Measurements from ENCODE around the gene MROH7. TPM values are rescaled to one million over a fixed set of nuclear protein-coding genes. Genes with fewer than 3 reads are reported as not detected.

The MROH7 gene
- total RNA-seq, 1 donor from 2014 or later, result 3.6 TPM

GRCh38 chr1:54711536-54711935 is 70.0 kb downstream of the MROH7 start:
- Histone ChIP-seq H3K36me3 (no peaks in the 10 kb centered on the region), H3K27me3 (no peaks in the 10 kb centered on the region), H3K4me1 (peaks cover 4% of the 10 kb centered on the region), H3K4me3 (no peak overlapping the region), H3K27ac (no peak overlapping the region), H3K9me3 (no peaks in the 10 kb centered on the region)
- ATAC-seq (no peak), DNase-seq (no peak)
- intact Hi-C loops (cut with DNase I), result no loop called here
- TF ChIP-seq CTCF (IDR thresholded peaks at IDR 0.05), result no peak

GRCh38 chr1:54714881-54715492 is 73.4 kb downstream of the MROH7 start:
- H3K27me3 ChIP-seq, result no peaks in the 10 kb centered on the region
- H3K27ac ChIP-seq, result peak overlapping the region; percentile 84
- DNase-seq (no peak), ATAC-seq (no peak)
- no peaks in the 10 kb centered on the region for H3K9me3 ChIP-seq
- H3K4me3 ChIP-seq, result peak overlapping the region; percentile 89
- peaks cover 9% of the 10 kb centered on the region for H3K4me1 ChIP-seq
- intact Hi-C loops (cut with DNase I), result no loop called here
- TF ChIP-seq CTCF (IDR thresholded peaks at IDR 0.05), result no peak
- peaks cover 25% of the 10 kb centered on the region for H3K36me3 ChIP-seq

- H3K9me3 ChIP-seq, result no peaks in the 10 kb centered on the region
- peak; percentile 100 for ATAC-seq
- DNase-seq, result peak; percentile 93
- H3K4me1 ChIP-seq, result peaks cover 9% of the 10 kb centered on the region
- H3K4me3 ChIP-seq, result peak within 1 kb of the TSS; percentile 89
- intact Hi-C loops (cut with DNase I), result no loop called here
- no peaks in the 10 kb centered on the region for H3K27me3 ChIP-seq
- no peak for TF ChIP-seq CTCF (IDR thresholded peaks at IDR 0.05)
- peaks cover 32% of the 10 kb centered on the region for H3K36me3 ChIP-seq
- peak within 1 kb of the TSS; percentile 84 for H3K27ac ChIP-seq
Measured at GRCh38 chr1:54715493-54716298, 74.1 kb downstream of the MROH7 start, which contains the start of gene TTC4. TTC4 (plus strand) TSS chr1:54715861; CDS start chr1:54715909, 48 bp downstream.

GRCh38 chr1:54716299-54717047 is 74.9 kb downstream of the MROH7 start:
- Histone ChIP-seq H3K36me3 (peaks cover 40% of the 10 kb centered on the region), H3K27ac (peak overlapping the region; percentile 84)
- ATAC-seq, result no peak

More at GRCh38 chr1:54716299-54717047, 74.9 kb downstream of the MROH7 start:
- Histone ChIP-seq H3K4me3 (peak overlapping the region; percentile 89), H3K9me3 (no peaks in the 10 kb centered on the region), H3K4me1 (peaks cover 9% of the 10 kb centered on the region), H3K27me3 (no peaks in the 10 kb centered on the region)
- intact Hi-C loops (cut with DNase I), result no loop called here
- no peak for TF ChIP-seq CTCF (IDR thresholded peaks at IDR 0.05)
- DNase-seq, result no peak
